GM15510 (cell line): ENCODE measurements around the gene ZNF483.

Source experiments
- POLR2A ChIP-seq: IDR thresholded peaks from 3 replicates; pipeline ENCODE4 v1.6.1; 2011; ENCODE audit warnings: borderline replicate concordance; ENCODE audit not compliant: insufficient read length; ENCODE audit errors: extremely low read depth

The ZNF483 gene

GRCh38 chr9:111525056-111525977 is at the start of gene ZNF483:
Gene ZNF483, plus strand, starts transcription at chr9:111525179. Its CDS starts 2,217 bp downstream, at chr9:111527396.
- TF ChIP-seq POLR2A, result no peak

GRCh38 chr9:111475195-111475594 is 49.8 kb upstream of the ZNF483 start:
- no peak for TF ChIP-seq POLR2A

- no peak for TF ChIP-seq POLR2A
These were observed 47.3 kb upstream of the ZNF483 start for GRCh38 chr9:111477677-111478076.

- TF ChIP-seq POLR2A, result no peak
These were observed 42.9 kb upstream of the ZNF483 start for GRCh38 chr9:111481885-111482636.

GRCh38 chr9:111482694-111483438 is 42.1 kb upstream of the ZNF483 start:
- peak; percentile 37 for TF ChIP-seq POLR2A

- TF ChIP-seq POLR2A, result peak; percentile 12
These were observed 41.5 kb upstream of the ZNF483 start for GRCh38 chr9:111483439-111483857.

GRCh38 chr9:111483858-111484571 is 41.0 kb upstream of the ZNF483 start, which contains the start of gene ECPAS:
Gene ECPAS, minus strand, starts transcription at chr9:111484383. Its CDS starts 11,465 bp downstream, at chr9:111472918.
- TF ChIP-seq POLR2A, result peak; percentile 54

- TF ChIP-seq POLR2A, result no peak
These were observed 40.4 kb upstream of the ZNF483 start for GRCh38 chr9:111484572-111484894.

- TF ChIP-seq POLR2A, result no peak
These were observed 23.9 kb upstream of the ZNF483 start for GRCh38 chr9:111501005-111501562.

GRCh38 chr9:111501648-111502047 is 23.3 kb upstream of the ZNF483 start:
- no peak for TF ChIP-seq POLR2A

- no peak for TF ChIP-seq POLR2A
These were observed 22.5 kb upstream of the ZNF483 start for GRCh38 chr9:111502506-111502905.

- no peak for TF ChIP-seq POLR2A
These were observed 10.0 kb upstream of the ZNF483 start for GRCh38 chr9:111514967-111515366.

GRCh38 chr9:111516061-111516465 is 8.9 kb upstream of the ZNF483 start:
- no peak for TF ChIP-seq POLR2A

- TF ChIP-seq POLR2A, result no peak
These were observed 286 bp upstream of the ZNF483 start for GRCh38 chr9:111524731-111525055.

- no peak for TF ChIP-seq POLR2A
These were observed 2.4 kb downstream of the ZNF483 start for GRCh38 chr9:111527347-111527746.

GRCh38 chr9:111529787-111530186 is 4.8 kb downstream of the ZNF483 start:
- no peak for TF ChIP-seq POLR2A
